Astrocyte of the spinal cord (primary cell): ENCODE results near the gene TDRD10.
"Not testable (repeated sequence)": the region's sequence is repeated elsewhere in the genome, so short reads cannot be mapped to it uniquely, and the experiment has no call there.

Source experiments
- DNase-seq: peaks from one replicate; pipeline ENCODE4 v3.0.0; 2011; ENCODE audit warnings: low read depth, low spot score
- H3K4me3 ChIP-seq: 2 replicates; pipeline ENCODE4 v1.5.1; 2011; ENCODE audit warnings: low read depth, mild to moderate bottlenecking, low read length, moderate library complexity
- in situ Hi-C: cut with HindIII; loops from 2 replicates; pipeline ENCODE4 v1.10.0; 2017; ENCODE audit warnings: low sequenced_read_pairs
- TF ChIP-seq, protein P1 (sequence below): IDR thresholded peaks from 2 replicates; pipeline ENCODE4 v1.5.1; 2012; ENCODE audit warnings: low read depth, mild to moderate bottlenecking, low read length, inconsistent platforms

The TDRD10 gene

DNA sequence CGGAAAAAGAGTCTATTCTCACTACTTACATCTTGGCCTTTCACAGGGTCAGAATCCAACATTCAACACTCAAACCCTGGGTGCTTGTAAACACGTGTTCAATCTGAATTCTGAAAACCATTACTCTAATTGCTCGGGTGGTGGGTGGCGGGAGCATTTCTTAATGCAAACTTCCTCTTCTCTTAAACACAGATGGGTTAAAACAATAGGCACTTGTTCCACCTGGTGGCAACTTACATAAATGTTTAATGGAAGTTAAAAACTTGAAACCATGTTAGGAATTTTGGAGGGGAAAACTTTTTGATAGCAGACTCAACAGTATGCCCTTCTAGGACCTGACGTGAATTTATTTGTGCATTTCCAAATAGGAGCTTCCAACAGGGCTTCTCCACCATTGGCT lies 23.4 kb upstream of the TDRD10 start:
- in situ Hi-C loops: no loop called here
- H3K4me3 ChIP-seq: no peak overlapping the region
- TF ChIP-seq, protein P1, sequence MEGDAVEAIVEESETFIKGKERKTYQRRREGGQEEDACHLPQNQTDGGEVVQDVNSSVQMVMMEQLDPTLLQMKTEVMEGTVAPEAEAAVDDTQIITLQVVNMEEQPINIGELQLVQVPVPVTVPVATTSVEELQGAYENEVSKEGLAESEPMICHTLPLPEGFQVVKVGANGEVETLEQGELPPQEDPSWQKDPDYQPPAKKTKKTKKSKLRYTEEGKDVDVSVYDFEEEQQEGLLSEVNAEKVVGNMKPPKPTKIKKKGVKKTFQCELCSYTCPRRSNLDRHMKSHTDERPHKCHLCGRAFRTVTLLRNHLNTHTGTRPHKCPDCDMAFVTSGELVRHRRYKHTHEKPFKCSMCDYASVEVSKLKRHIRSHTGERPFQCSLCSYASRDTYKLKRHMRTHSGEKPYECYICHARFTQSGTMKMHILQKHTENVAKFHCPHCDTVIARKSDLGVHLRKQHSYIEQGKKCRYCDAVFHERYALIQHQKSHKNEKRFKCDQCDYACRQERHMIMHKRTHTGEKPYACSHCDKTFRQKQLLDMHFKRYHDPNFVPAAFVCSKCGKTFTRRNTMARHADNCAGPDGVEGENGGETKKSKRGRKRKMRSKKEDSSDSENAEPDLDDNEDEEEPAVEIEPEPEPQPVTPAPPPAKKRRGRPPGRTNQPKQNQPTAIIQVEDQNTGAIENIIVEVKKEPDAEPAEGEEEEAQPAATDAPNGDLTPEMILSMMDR: no peak
- DNase-seq: peak; percentile 30

DNA sequence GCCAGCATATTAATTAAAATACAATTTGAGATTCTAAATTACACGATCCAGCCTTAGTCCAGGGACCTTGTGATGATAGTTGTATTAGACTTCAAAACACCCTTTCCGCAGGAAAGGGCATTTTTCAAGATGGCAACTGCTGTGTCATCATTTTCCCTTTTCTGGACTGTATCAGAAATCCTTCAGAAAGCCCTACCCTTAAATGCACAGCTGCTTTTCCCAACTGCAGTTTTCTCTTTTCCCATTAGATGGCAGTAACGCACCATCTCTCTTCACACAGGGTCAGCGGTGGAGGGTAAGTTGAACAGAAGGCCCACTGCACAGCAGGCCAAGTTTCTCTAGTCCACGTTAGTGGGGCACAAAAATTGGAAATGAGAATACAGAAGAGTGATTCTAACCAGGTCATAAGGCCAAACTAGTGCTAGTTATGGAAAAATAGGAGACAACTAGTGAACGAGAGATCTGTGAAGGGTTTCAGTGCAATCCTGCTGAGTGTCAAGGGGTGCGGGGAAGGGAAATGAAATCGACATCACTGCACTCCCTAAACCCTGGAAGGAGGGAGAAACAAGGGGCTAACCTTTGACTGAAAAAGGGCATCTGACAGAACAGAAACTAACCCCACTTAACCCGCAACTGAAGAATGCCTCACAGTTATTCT lies 22.1 kb upstream of the TDRD10 start:
- H3K4me3 ChIP-seq: no peak overlapping the region
- in situ Hi-C loops: no loop called here
- peak; percentile 87 for DNase-seq
- TF ChIP-seq, protein P1: peak; percentile 91

DNA sequence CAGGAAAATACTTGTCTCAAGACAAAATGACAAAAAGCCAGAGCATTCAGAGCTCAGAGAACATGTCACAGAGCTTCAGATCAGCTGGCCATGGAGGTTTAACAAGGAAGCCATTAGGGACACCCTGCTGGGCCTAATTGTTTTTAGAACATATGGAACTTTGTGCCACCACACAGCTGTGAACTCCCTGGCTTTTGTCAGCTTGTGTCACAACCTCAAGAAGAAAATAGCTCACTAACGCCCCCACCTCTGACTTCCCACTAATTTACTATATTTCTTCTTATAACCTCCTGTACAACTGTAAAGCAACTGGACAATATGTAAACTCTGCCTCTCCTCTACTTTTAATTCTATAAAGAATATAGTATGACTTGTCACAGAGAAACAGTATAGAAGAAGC lies 21.0 kb upstream of the TDRD10 start:
- TF ChIP-seq, protein P1: no peak
- in situ Hi-C loops: no loop called here
- DNase-seq: no peak
- no peak overlapping the region for H3K4me3 ChIP-seq

DNA sequence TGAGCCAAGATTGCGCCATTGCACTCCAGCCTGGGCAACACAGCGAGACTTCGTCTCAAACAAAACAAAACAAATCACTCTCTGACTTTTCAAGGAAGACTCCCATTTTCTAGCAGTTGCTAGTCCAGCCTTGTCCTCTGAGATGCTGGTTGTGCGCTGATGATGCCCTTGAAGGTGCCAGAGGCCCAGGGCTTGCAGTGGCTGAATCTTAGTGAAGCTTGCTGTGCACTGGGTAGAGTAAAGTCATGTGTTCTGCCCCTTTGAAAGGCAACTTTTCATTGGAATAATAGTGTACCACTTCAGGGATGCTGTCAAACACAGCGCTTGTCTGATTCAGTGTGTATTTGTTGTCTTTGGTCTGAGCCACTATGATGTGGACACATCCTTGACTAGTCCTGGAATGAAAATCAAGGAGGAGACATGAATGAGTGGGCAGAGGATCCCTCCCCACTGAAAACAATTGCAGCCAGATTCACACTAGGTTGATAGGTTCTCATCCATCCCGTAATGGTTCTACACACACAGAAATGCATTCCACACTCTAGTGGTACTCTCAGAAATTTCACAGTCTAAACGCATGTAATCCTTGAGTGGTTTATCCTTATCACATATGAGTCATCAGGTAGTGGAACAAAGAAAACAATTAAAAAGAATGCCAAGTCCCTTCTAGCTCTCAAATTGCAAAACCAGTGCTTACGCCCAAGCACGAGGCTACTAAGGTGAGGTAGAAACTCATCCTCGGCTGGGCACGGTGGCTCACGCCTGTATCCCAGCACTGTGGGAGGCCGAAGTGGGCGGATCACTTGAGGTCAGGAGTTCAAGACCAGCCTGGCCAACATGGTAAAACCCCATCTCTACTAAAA lies 17.8 kb upstream of the TDRD10 start:
- no peak overlapping the region for H3K4me3 ChIP-seq
- DNase-seq: peak; percentile 71
- in situ Hi-C loops: no loop called here
- TF ChIP-seq, protein P1: no peak

DNA sequence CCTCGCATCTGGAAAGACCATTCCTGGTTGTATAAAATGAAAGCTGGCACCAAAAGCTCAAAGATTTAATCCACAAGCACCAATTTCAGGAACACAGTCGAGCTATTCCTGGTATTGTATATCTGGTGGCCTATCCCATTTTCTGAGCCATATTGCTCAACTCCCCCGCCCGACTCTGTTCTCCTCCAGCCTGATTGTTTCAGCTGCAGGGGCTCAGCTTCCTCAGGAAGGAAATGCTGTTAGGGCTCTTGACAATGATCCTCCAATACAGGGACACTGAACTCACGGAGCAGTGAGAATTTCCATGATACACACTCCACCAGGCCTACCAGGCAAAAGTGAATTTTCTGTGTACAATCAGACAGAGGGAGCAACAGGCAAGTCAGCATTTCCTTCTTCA lies 16.9 kb upstream of the TDRD10 start:
- H3K4me3 ChIP-seq: no peak overlapping the region
- TF ChIP-seq, protein P1: no peak
- in situ Hi-C loops: no loop called here
- DNase-seq: no peak

DNA sequence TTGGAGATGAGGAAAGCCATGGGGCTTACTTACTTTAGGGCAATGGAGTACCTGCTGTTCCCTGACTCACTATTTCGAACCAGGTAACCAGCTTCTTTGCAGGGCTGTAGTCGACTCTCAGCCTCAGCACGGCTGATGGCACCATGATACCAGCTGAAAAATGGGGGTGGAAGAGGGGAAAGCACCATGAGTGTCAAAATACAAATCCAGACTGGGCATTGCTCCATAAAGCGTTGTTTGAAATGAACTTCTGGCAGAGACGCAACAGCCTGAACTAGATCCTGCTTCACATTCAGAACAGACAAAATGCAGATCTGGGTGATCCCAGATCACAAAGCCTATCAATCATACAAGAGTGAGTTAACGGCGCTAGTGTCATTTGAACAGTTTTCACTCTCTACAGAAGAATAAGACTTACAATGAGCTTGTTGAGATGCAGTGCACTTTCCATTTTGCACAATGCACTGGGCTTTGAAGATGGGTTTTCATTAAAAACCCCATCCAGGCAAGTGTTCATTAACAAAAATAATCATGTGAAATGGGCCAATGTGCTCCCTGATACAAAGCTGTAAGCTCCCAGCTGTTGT lies 16.0 kb upstream of the TDRD10 start:
- no peak overlapping the region for H3K4me3 ChIP-seq
- in situ Hi-C loops: no loop called here
- TF ChIP-seq, protein P1: no peak
- DNase-seq: no peak

DNA sequence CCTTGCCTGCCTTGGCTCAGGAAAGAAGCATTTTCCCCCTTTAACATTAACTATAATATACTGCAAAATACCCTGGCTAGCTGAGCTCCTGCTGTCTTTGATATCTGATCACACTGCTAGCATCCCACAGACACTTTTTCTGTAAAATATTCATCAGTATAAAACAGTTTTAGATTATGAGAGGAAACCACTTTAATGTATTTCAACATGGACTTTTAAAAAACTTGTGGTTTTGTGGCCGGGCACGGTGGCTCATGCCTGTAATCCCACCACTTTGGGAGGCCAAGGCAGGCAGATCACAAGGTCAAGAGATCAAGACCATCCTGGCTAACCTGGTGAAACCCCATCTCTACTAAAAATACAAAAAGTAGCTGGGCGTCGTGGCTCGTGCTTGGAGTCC lies 15.3 kb upstream of the TDRD10 start:
- in situ Hi-C loops, H3K4me3 ChIP-seq, DNase-seq: not testable (repeated sequence)
